Measurements from ENCODE around the gene MXRA8.

The MXRA8 gene

GRCh38 chr1:1311107-1312104, 46.9 kb downstream of the MXRA8 start:
- Histone ChIP-seq H3K4me1 (peaks cover 19 to 25% (median 23%) of the 10 kb centered on the region in 10 experiments), H3K36me3 (peaks cover 50 to 68% (median 64%) of the 10 kb centered on the region in 11 experiments), H3K4me2 (no peak overlapping the region), H3K9me3 (replicated peaks in 1 of 11) (no peaks in the 10 kb centered on the region), H3K27ac (no peak overlapping the region), H4K20me1 (peaks cover 21 to 85% (median 75%) of the 10 kb centered on the region in 11 experiments; a peak in 21 of 22 replicates), H3K9ac (peak overlapping the region in 5 of 11 experiments; percentile 16 to 85 (median 23); a peak in 6 of 22 replicates), H3K4me3 (no peak overlapping the region), H3K27me3 (no peaks in the 10 kb centered on the region)
- no peak for TF ChIP-seq Cebpa-rat (IDR thresholded peaks at IDR 0.05)

GRCh38 chr1:1310476-1311053, 47.8 kb downstream of the MXRA8 start:
- Histone ChIP-seq H3K27ac (no peak overlapping the region), H3K9ac (peak overlapping the region in 10 of 11 experiments; percentile 84 to 97 (median 91); a peak in 15 of 22 replicates), H3K4me3 (peak overlapping the region in 6 of 10 experiments; percentile 85 to 99 (median 94); a peak in 9 of 20 replicates), H4K20me1 (peaks cover 16 to 86% (median 77%) of the 10 kb centered on the region in 11 experiments; a peak in 21 of 22 replicates), H3K36me3 (peaks cover 44 to 62% (median 57%) of the 10 kb centered on the region in 11 experiments), H3K4me1 (peaks cover 27 to 34% (median 31%) of the 10 kb centered on the region in 10 experiments), H3K4me2 (peak overlapping the region; percentile 97 to 100 (median 98); a peak in 20 of 22 replicates), H3K9me3 (replicated peaks in 1 of 11) (no peaks in the 10 kb centered on the region), H3K27me3 (no peaks in the 10 kb centered on the region)
- no peak for TF ChIP-seq Cebpa-rat (IDR thresholded peaks at IDR 0.05)

- H3K36me3 ChIP-seq: peaks cover 43 to 58% (median 53%) of the 10 kb centered on the region in 11 experiments
- H3K4me1 ChIP-seq: peaks cover 32 to 39% (median 37%) of the 10 kb centered on the region in 10 experiments
- H4K20me1 ChIP-seq: peaks cover 16 to 88% (median 79%) of the 10 kb centered on the region in 11 experiments; a peak in 21 of 22 replicates
- TF ChIP-seq Cebpa-rat (IDR thresholded peaks at IDR 0.05): no peak
- no peaks in the 10 kb centered on the region for H3K9me3 ChIP-seq (replicated peaks in 1 of 11)
- H3K27ac ChIP-seq: no peak overlapping the region
- peak overlapping the region in 8 of 10 experiments; percentile 85 to 99 (median 93); a peak in 15 of 20 replicates for H3K4me3 ChIP-seq
- H3K27me3 ChIP-seq: no peaks in the 10 kb centered on the region
- peak overlapping the region in 10 of 11 experiments; percentile 84 to 97 (median 91); a peak in 17 of 22 replicates for H3K9ac ChIP-seq
- H3K4me2 ChIP-seq: peak overlapping the region; percentile 97 to 100 (median 98); a peak in 21 of 22 replicates
Measured at GRCh38 chr1:1310109-1310385, 48.3 kb downstream of the MXRA8 start.

DNA sequence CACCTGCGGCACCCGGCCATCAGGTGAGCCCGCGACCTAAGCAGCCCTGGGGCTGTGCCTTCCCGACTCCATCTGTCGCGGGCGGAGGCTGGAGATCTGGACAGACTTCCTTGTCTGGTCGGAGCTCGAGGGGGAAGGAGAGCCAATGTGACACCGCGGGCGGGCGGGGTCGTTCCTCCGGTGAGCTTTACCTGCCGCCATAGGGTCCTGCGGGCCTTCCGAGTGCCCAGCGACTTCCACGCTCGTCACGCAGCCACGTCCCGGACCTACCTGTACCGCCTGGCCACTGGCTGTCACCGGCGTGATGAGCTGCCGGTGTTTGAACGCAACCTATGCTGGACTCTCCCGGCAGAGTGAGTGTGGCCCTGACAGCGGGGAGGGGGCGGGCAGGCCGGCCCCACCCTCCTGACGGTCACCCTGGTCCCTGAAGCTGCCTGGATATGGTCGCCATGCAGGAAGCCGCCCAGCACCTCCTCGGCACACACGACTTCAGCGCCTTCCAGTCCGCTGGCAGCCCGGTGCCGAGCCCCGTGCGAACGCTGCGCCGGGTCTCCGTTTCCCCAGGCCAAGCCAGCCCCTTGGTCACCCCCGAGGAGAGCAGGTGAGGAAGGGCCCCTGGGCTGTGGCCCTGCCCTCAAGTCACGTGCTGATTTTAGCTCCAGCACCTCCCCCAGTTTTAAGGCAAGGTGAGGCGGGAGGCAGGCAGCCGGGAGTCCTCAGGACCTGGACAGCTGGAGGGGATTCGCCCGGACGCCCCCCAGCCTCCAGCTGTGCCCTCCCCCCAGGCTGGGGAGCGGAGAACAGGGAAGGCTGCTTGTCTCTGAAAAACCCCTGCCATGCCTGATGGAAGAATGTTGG, 48.9 kb downstream of the MXRA8 start:
- Histone ChIP-seq H4K20me1 (peaks cover 16 to 88% (median 79%) of the 10 kb centered on the region in 11 experiments; a peak in 21 of 22 replicates), H3K4me1 (peaks cover 38 to 44% (median 42%) of the 10 kb centered on the region in 10 experiments), H3K27me3 (no peaks in the 10 kb centered on the region), H3K36me3 (peaks cover 37 to 52% (median 48%) of the 10 kb centered on the region in 11 experiments), H3K9ac (peak overlapping the region; percentile 84 to 97 (median 91)), H3K4me3 (peak overlapping the region; percentile 85 to 99 (median 90)), H3K9me3 (replicated peaks in 1 of 11) (no peaks in the 10 kb centered on the region), H3K27ac (peak overlapping the region; percentile 67 to 91 (median 88); a peak in 20 of 22 replicates), H3K4me2 (peak overlapping the region; percentile 97 to 100 (median 98))
- TF ChIP-seq Cebpa-rat (IDR thresholded peaks at IDR 0.05): no peak

DNA sequence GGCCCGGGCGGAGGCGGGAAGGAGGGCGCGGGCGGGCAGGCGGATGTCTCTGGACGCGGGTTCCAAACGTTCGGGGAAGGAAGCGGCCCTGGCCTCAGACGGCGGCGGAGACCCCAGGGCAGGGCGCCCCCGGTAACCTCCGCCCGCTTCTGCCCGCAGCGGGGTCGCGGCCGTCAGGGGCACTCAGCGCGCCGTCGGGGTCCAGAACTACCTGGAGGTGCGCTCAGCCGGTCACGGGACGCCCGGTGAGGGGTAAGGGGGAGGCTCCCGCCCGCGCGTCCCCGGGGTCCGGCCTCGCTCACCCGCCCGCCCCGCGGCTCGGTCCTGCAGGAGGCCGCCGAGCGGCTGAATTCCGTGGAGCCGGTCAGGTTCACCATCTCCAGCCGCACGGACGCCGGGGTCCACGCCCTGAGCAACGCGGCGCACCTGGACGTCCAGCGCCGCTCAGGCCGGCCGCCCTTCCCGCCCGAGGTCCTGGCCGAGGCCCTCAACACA, 49.6 kb downstream of the MXRA8 start:
- H3K27ac ChIP-seq: peak overlapping the region; percentile 67 to 91 (median 88); a peak in 21 of 22 replicates
- peaks cover 30 to 45% (median 41%) of the 10 kb centered on the region in 11 experiments for H3K36me3 ChIP-seq
- H3K4me2 ChIP-seq: peak overlapping the region; percentile 97 to 100 (median 98)
- H3K4me3 ChIP-seq: peak overlapping the region; percentile 85 to 99 (median 90)
- peaks cover 11 to 88% (median 79%) of the 10 kb centered on the region in 11 experiments; a peak in 21 of 22 replicates for H4K20me1 ChIP-seq
- no peaks in the 10 kb centered on the region for H3K9me3 ChIP-seq (replicated peaks in 1 of 11)
- H3K9ac ChIP-seq: peak overlapping the region; percentile 84 to 97 (median 91)
- H3K4me1 ChIP-seq: peaks cover 45 to 51% (median 49%) of the 10 kb centered on the region in 10 experiments
- TF ChIP-seq Cebpa-rat (IDR thresholded peaks at IDR 0.05): no peak
- no peaks in the 10 kb centered on the region for H3K27me3 ChIP-seq

GRCh38 chr1:1307923-1308755, 50.2 kb downstream of the MXRA8 start, which contains the start of the genes ACAP3 and PUSL1:
TSS of gene ACAP3 (minus strand) at chr1:1307930. CDS start at chr1:1307815, 115 bp downstream.
TSS of gene PUSL1 (plus strand) at chr1:1308597. CDS start at chr1:1308644, 47 bp downstream.
- H3K36me3 ChIP-seq: peaks cover 24 to 39% (median 34%) of the 10 kb centered on the region in 11 experiments; a peak in 21 of 22 replicates
- peaks cover 50 to 57% (median 55%) of the 10 kb centered on the region in 10 experiments for H3K4me1 ChIP-seq
- H4K20me1 ChIP-seq: peaks cover 5 to 88% (median 79%) of the 10 kb centered on the region in 11 experiments; a peak in 20 of 22 replicates
- H3K9me3 ChIP-seq (replicated peaks in 1 of 11): no peaks in the 10 kb centered on the region
- peak within 1 kb of the TSS; percentile 85 to 99 (median 90) for H3K4me3 ChIP-seq
- peak within 1 kb of the TSS; percentile 82 to 91 (median 88) for H3K27ac ChIP-seq
- TF ChIP-seq Cebpa-rat (IDR thresholded peaks at IDR 0.05): peak; percentile 54 to 100 (median 95); a peak in 20 of 22 replicates
- peak within 1 kb of the TSS; percentile 84 to 97 (median 91) for H3K9ac ChIP-seq
- H3K4me2 ChIP-seq: peak within 1 kb of the TSS; percentile 97 to 100 (median 99)
- H3K27me3 ChIP-seq: no peaks in the 10 kb centered on the region
